HFFc6 (cell line): ENCODE measurements around the gene HOXA13. TPM values are rescaled to one million over a fixed set of nuclear protein-coding genes. Genes with fewer than 3 reads are reported as not detected.

Experiments used
- DNase-seq: peaks from one replicate; pipeline ENCODE4 v3.0.0-alpha.2; 2018
- H3K27ac Mint-ChIP-seq: 2 replicates; pipeline ENCODE4 v1.8.0; 2020; ENCODE audit warnings: mild to moderate bottlenecking, mixed read lengths
- H3K27me3 Mint-ChIP-seq: 2 replicates; pipeline ENCODE4 v1.8.0; 2021; ENCODE audit warnings: mild to moderate bottlenecking, moderate library complexity, mixed read lengths; ENCODE audit not compliant: insufficient read depth
- H3K36me3 Mint-ChIP-seq: 2 replicates; pipeline ENCODE4 v1.8.0; 2021; ENCODE audit warnings: low read depth, mixed read lengths
- H3K4me1 Mint-ChIP-seq: 2 replicates; pipeline ENCODE4 v1.8.0; 2020; ENCODE audit warnings: low read depth, mixed read lengths
- H3K4me3 Mint-ChIP-seq: 2 replicates; pipeline ENCODE4 v1.8.0; 2020; ENCODE audit warnings: mild to moderate bottlenecking, moderate library complexity, mixed read lengths
- H3K9me3 Mint-ChIP-seq: 2 replicates; pipeline ENCODE4 v1.8.0; 2020; ENCODE audit warnings: mild to moderate bottlenecking, mixed read lengths
- total RNA-seq, 6 experiments: library from RNA; stranded (reverse); fragmentation: NEBNext Ultra II Directional; extraction: Animal tissue kit (Norgen Biotek cat#: 25700); gene quantifications; 2 replicates in 1 of 6; 3 replicates in 5 of 6; pipeline ENCODE4 v1.2.3, GENCODE V29; 2021
- TF ChIP-seq, protein P1 (sequence below): fragments of 200-600 bp; sonication (generic); IDR thresholded peaks from 2 replicates; pipeline ENCODE4 v1.5.0; 2021; ENCODE audit warnings: antibody characterized with exemption, mild to moderate bottlenecking

HOXA13 gene
- total RNA-seq, 6 experiments from 2014 or later = 11.1 to 16.0 (median 13.1) TPM

DNA sequence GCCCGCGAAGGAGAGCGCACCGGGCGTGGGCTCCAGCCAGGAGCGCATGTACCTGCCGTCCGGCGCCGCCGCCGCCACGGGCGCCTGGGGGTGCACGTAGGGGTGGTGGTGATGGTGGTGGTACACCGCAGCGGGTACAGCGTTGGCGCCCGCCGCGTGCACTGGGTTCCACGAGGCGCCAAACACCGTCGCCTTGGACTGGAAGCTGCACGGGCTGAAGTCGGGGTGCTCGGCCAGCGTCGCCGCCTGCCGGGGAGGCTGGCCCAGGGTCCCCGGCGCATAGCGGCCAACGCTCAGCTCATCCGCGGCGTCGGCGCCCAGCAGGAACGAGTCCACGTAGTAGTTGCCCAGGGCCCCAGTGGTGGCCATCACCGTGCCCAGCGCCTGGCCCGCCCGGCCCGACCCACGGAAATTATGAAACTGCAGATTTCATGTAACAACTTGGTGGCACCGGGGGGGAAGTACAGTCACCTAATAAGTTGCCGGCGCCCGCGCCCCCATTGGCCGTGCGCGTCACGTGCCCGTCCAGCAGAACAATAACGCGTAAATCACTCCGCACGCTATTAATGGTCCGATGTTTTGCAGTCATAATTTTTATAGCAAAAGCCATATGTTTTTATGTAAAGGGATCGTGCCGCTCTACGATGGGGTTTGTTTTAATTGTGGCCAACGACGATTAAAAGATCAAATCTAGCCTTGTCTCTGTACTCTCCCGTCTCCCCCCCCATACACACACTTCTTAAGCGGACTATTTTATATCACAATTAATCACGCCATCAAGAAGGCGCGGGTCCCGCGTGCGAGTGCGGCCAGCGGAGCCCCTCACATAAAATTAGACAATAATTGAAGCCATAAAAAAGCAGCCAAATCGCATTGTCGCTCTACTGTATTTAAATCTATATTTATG is 34.5 kb downstream of the HOXA13 start, which contains the start of gene HOXA9:
Gene HOXA9 (minus strand): TSS at position 449 of the 907 bp plus-strand sequence. CDS start 80 bp downstream, at position 369.
- no peaks in the 10 kb centered on the region for H3K9me3 Mint-ChIP-seq
- peak; percentile 96 for DNase-seq
- TF ChIP-seq, protein P1, sequence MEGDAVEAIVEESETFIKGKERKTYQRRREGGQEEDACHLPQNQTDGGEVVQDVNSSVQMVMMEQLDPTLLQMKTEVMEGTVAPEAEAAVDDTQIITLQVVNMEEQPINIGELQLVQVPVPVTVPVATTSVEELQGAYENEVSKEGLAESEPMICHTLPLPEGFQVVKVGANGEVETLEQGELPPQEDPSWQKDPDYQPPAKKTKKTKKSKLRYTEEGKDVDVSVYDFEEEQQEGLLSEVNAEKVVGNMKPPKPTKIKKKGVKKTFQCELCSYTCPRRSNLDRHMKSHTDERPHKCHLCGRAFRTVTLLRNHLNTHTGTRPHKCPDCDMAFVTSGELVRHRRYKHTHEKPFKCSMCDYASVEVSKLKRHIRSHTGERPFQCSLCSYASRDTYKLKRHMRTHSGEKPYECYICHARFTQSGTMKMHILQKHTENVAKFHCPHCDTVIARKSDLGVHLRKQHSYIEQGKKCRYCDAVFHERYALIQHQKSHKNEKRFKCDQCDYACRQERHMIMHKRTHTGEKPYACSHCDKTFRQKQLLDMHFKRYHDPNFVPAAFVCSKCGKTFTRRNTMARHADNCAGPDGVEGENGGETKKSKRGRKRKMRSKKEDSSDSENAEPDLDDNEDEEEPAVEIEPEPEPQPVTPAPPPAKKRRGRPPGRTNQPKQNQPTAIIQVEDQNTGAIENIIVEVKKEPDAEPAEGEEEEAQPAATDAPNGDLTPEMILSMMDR = peak; percentile 33; the same call in 1 of the 2 replicates
- peak within 1 kb of the TSS; percentile 99 for H3K27ac Mint-ChIP-seq
- H3K36me3 Mint-ChIP-seq = peaks cover 57% of the 10 kb centered on the region
- H3K4me1 Mint-ChIP-seq = peaks cover 22% of the 10 kb centered on the region
- H3K4me3 Mint-ChIP-seq = peak within 1 kb of the TSS; percentile 96
- H3K27me3 Mint-ChIP-seq = peaks cover 19% of the 10 kb centered on the region

DNA sequence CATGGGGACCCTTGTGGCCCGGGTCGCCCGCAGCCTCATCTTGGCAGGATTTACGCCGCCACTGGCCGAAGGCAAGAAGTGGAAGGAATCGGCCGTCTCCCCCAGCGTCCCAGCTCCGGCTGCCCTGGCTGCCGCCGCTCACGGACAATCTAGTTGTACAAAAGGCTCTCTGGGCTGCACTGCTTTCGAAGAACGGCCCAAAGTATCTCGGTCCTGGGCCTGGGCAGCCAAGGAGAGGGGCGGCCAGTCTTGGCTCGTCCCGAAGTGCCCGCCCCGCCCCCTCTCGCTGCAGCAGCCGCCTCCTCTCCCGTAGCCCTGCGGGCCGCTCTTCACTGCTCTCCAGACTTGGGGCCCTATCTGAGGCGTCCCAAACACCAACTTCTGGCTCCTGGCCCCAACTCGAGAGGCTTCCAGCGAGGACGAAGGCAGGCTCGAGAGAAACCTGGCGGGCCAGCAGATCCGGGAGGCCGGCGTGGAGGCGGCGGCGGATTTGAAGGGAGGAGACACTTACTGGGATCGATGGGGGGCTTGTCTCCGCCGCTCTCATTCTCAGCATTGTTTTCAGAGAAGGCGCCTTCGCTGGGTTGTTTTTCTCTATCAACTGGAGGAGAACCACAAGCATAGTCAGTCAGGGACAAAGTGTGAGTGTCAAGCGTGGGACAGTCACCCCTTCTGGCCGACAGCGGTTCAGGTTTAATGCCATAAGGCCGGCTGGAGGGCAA is 35.4 kb downstream of the HOXA13 start:
- TF ChIP-seq, protein P1 = peak; percentile 55; the same call in 1 of the 2 replicates
- H3K27me3 Mint-ChIP-seq = peaks cover 17% of the 10 kb centered on the region
- no peaks in the 10 kb centered on the region for H3K9me3 Mint-ChIP-seq
- peak overlapping the region; percentile 99 for H3K27ac Mint-ChIP-seq
- H3K4me1 Mint-ChIP-seq = peaks cover 22% of the 10 kb centered on the region
- H3K36me3 Mint-ChIP-seq = peaks cover 53% of the 10 kb centered on the region
- DNase-seq = no peak
- H3K4me3 Mint-ChIP-seq = peak overlapping the region; percentile 96

DNA sequence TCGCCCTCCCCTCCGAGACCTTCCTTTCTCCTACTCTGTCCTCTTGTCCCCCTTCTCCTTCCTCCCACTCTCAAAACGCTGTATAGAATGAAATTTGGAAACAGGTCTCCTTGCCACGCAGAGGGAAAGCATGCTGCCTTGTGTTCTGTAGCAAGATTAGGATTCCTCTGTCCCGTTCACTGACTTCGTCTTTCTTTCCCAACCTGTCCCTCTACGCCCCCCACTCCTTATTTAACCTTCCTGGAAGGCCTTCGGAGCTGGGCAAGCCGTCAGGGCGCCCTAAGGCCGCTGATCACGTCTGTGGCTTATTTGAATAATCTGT is 35.9 kb downstream of the HOXA13 start:
- Mint-ChIP-seq H3K27me3 (peaks cover 17% of the 10 kb centered on the region), H3K27ac (peak overlapping the region; percentile 99), H3K36me3 (peaks cover 51% of the 10 kb centered on the region), H3K4me3 (peak overlapping the region; percentile 96), H3K9me3 (no peaks in the 10 kb centered on the region), H3K4me1 (peaks cover 22% of the 10 kb centered on the region)
- TF ChIP-seq, protein P1 = no peak; the same call in 1 of the 2 replicates
- DNase-seq = no peak

DNA sequence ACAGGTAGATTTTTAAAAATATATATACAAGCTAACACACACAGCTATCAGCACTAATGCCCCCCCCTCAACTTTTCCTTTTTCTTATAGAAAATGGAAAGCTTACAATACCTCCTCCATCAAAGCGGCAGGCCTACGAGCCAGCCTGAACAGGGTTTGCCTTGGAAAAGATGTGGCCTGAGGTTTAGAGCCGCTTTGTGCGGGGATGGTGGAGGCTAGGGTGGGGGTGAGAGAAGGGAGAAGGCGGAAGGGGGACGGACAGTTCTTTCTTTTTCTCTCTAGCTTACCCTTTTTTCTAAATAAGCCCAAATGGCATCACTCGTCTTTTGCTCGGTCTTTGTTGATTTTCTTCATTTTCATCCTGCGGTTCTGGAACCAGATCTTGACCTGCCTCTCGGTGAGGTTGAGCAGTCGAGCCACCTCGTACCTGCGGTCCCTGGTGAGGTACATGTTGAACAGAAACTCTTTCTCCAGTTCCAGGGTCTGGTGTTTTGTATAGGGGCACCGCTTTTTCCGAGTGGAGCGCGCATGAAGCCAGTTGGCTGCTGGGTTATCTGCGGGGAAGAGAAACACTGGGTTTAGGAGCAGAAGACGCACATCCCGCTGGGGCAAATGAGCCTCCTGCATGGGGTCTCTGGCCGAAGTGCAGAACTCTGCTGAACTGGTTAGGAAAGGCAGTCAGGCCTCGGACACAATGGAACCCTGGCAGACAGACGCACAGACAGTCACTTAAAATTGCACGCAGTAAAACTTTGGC is 36.4 kb downstream of the HOXA13 start:
- Mint-ChIP-seq H3K27me3 (peaks cover 12% of the 10 kb centered on the region), H3K27ac (peak overlapping the region; percentile 99), H3K36me3 (peaks cover 46% of the 10 kb centered on the region), H3K9me3 (no peaks in the 10 kb centered on the region), H3K4me3 (peak overlapping the region; percentile 96), H3K4me1 (peaks cover 19% of the 10 kb centered on the region)
- no peak for DNase-seq
- TF ChIP-seq, protein P1 = no peak
